Coronary artery (tissue), 2 donors: ENCODE data around the gene SPPL3.

Experiments
- DNase-seq: peaks from one replicate; pipeline ENCODE4 v3.0.0-alpha.2; 2017; ENCODE audit warnings: low spot score
- H3K27ac ChIP-seq, 2 donors: fragments of 200-600 bp; sonication (generic); one replicate each; pipeline ENCODE4 v1.5.1; 2016 to 2019
- H3K4me3 ChIP-seq: fragments of 200-600 bp; sonication (generic); 2 replicates; pipeline ENCODE4 v1.5.1; 2016; ENCODE audit warnings: mild to moderate bottlenecking, moderate library complexity
- CTCF ChIP-seq: fragments of 200-600 bp; sonication (generic); IDR thresholded peaks from one replicate; pipeline ENCODE4 v1.5.1; 2019; ENCODE audit warnings: antibody characterized with exemption

Gene SPPL3

GRCh38 chr12:120754792-120755191 is 149.4 kb downstream of the SPPL3 start:
- no peak overlapping the region for H3K27ac ChIP-seq
- no peak for TF ChIP-seq CTCF
- DNase-seq: no peak
- H3K4me3 ChIP-seq: no peak overlapping the region

GRCh38 chr12:120751389-120751788 is 152.8 kb downstream of the SPPL3 start:
- no peak for DNase-seq

GRCh38 chr12:120750806-120751205 is 153.4 kb downstream of the SPPL3 start:
- no peak for TF ChIP-seq CTCF
- DNase-seq: no peak
- Histone ChIP-seq H3K27ac (no peak overlapping the region), H3K4me3 (no peak overlapping the region)

More at GRCh38 chr12:120751389-120751788, 152.8 kb downstream of the SPPL3 start:
- no peak overlapping the region for H3K27ac ChIP-seq
- no peak overlapping the region for H3K4me3 ChIP-seq
- no peak for TF ChIP-seq CTCF

- TF ChIP-seq CTCF: no peak
- Histone ChIP-seq H3K4me3 (no peak overlapping the region), H3K27ac (no peak overlapping the region)
- no peak for DNase-seq
Measured at GRCh38 chr12:120749256-120749655, 154.9 kb downstream of the SPPL3 start.

GRCh38 chr12:120748242-120748641 is 155.9 kb downstream of the SPPL3 start:
- TF ChIP-seq CTCF: no peak
- DNase-seq: no peak
- H3K4me3 ChIP-seq: no peak overlapping the region
- H3K27ac ChIP-seq: no peak overlapping the region

- TF ChIP-seq CTCF: no peak
- no peak for DNase-seq
- H3K27ac ChIP-seq: no peak overlapping the region
- H3K4me3 ChIP-seq: no peak overlapping the region
Measured at GRCh38 chr12:120744922-120745493, 159.2 kb downstream of the SPPL3 start.
